22Rv1 (cell line): ENCODE measurements around the gene PEX14.

Experiments used
- ZFX ChIP-seq: fragments of 450-650 bp; IDR thresholded peaks from 2 replicates; pipeline ENCODE4 v1.6.1; 2017; ENCODE audit warnings: antibody characterized with exemption, borderline replicate concordance
- TF ChIP-seq, protein P1 (sequence below): fragments of 450-650 bp; IDR thresholded peaks from 2 replicates; pipeline ENCODE4 v1.5.1; 2017; ENCODE audit warnings: mild to moderate bottlenecking

DNA sequence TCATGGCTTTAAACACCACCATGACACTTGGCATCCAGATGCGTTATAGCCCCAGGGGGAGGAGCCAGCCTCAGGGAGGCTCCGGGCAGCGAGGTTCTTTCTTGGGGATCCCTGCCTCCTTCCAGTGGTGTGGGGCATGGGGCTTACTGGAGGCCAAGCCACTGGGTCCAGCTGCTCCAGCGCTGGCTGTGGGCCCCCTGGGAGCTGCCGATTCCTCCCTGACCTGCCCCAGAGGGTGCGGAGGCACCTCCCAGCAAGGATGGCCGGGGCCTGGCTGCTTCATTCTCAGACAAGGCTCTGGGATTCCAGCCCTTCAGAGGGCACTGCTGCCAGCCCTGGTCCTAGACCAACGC is 159.3 kb downstream of the PEX14 start:
- TF ChIP-seq, protein P1, sequence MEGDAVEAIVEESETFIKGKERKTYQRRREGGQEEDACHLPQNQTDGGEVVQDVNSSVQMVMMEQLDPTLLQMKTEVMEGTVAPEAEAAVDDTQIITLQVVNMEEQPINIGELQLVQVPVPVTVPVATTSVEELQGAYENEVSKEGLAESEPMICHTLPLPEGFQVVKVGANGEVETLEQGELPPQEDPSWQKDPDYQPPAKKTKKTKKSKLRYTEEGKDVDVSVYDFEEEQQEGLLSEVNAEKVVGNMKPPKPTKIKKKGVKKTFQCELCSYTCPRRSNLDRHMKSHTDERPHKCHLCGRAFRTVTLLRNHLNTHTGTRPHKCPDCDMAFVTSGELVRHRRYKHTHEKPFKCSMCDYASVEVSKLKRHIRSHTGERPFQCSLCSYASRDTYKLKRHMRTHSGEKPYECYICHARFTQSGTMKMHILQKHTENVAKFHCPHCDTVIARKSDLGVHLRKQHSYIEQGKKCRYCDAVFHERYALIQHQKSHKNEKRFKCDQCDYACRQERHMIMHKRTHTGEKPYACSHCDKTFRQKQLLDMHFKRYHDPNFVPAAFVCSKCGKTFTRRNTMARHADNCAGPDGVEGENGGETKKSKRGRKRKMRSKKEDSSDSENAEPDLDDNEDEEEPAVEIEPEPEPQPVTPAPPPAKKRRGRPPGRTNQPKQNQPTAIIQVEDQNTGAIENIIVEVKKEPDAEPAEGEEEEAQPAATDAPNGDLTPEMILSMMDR, result no peak
- TF ChIP-seq ZFX, result no peak
